ENCODE results near the gene CES2. TPM values are rescaled to one million over a fixed set of nuclear protein-coding genes. Genes with fewer than 3 reads are reported as not detected.

The CES2 gene
- total RNA-seq, 1 donor = 42.3 TPM

- no peak for DNase-seq (ENCODE audit: insufficient read length, low spot score, missing footprints)
- no peak for TF ChIP-seq CTCF (IDR thresholded peaks at IDR 0.05; ENCODE audit: extremely low read depth, low read depth, low read length)
- H3K79me2 ChIP-seq (ENCODE audit: insufficient read depth, low read length) = peaks cover 11% of the 10 kb centered on the region
- H4K20me1 ChIP-seq (ENCODE audit: insufficient read depth, low read length) = peaks cover 11% of the 10 kb centered on the region
- H3K4me1 ChIP-seq (ENCODE audit: insufficient read depth, low read length) = peaks cover 7% of the 10 kb centered on the region
- no peak overlapping the region for H3K4me3 ChIP-seq (ENCODE audit: insufficient read depth, low read length)
- H2AFZ ChIP-seq (ENCODE audit: low read length) = no peak overlapping the region
- H3K4me2 ChIP-seq (ENCODE audit: insufficient read depth, low read length) = no peak overlapping the region
- peaks cover 22% of the 10 kb centered on the region for H3K36me3 ChIP-seq (ENCODE audit: insufficient read depth, low read length)
- H3K9me3 ChIP-seq (ENCODE audit: low read depth, low read length) = no peaks in the 10 kb centered on the region
- no peaks in the 10 kb centered on the region for H3K27me3 ChIP-seq (ENCODE audit: insufficient read depth, low read length)
- no peak overlapping the region for H3K27ac ChIP-seq (ENCODE audit: low read depth, low read length)
Observed at GRCh38 chr16:66888647-66889615, 46.4 kb upstream of the CES2 start.

GRCh38 chr16:66889622-66890021 is 45.7 kb upstream of the CES2 start:
- H3K27me3 ChIP-seq (ENCODE audit: insufficient read depth, low read length) = no peaks in the 10 kb centered on the region
- TF ChIP-seq CTCF (IDR thresholded peaks at IDR 0.05; ENCODE audit: extremely low read depth, low read depth, low read length) = no peak
- peaks cover 10% of the 10 kb centered on the region for H4K20me1 ChIP-seq (ENCODE audit: insufficient read depth, low read length)
- peaks cover 16% of the 10 kb centered on the region for H3K36me3 ChIP-seq (ENCODE audit: insufficient read depth, low read length)
- no peak overlapping the region for H3K4me3 ChIP-seq (ENCODE audit: insufficient read depth, low read length)
- H3K79me2 ChIP-seq (ENCODE audit: insufficient read depth, low read length) = peaks cover 8% of the 10 kb centered on the region
- no peak overlapping the region for H3K27ac ChIP-seq (ENCODE audit: low read depth, low read length)
- no peak for DNase-seq (ENCODE audit: insufficient read length, low spot score, missing footprints)
- H2AFZ ChIP-seq (ENCODE audit: low read length) = no peak overlapping the region
- no peaks in the 10 kb centered on the region for H3K9me3 ChIP-seq (ENCODE audit: low read depth, low read length)
- peaks cover 7% of the 10 kb centered on the region for H3K4me1 ChIP-seq (ENCODE audit: insufficient read depth, low read length)
- H3K4me2 ChIP-seq (ENCODE audit: insufficient read depth, low read length) = no peak overlapping the region

- H3K4me3 ChIP-seq (ENCODE audit: insufficient read depth, low read length) = no peak overlapping the region
- no peaks in the 10 kb centered on the region for H3K9me3 ChIP-seq (ENCODE audit: low read depth, low read length)
- no peak overlapping the region for H2AFZ ChIP-seq (ENCODE audit: low read length)
- no peaks in the 10 kb centered on the region for H3K79me2 ChIP-seq (ENCODE audit: insufficient read depth, low read length)
- H4K20me1 ChIP-seq (ENCODE audit: insufficient read depth, low read length) = peaks cover 4% of the 10 kb centered on the region
- peaks cover 7% of the 10 kb centered on the region for H3K4me1 ChIP-seq (ENCODE audit: insufficient read depth, low read length)
- no peak for TF ChIP-seq CTCF (IDR thresholded peaks at IDR 0.05; ENCODE audit: extremely low read depth, low read depth, low read length)
- H3K4me2 ChIP-seq (ENCODE audit: insufficient read depth, low read length) = no peak overlapping the region
- no peak for DNase-seq (ENCODE audit: insufficient read length, low spot score, missing footprints)
- H3K27ac ChIP-seq (ENCODE audit: low read depth, low read length) = no peak overlapping the region
- H3K27me3 ChIP-seq (ENCODE audit: insufficient read depth, low read length) = no peaks in the 10 kb centered on the region
- peaks cover 5% of the 10 kb centered on the region for H3K36me3 ChIP-seq (ENCODE audit: insufficient read depth, low read length)
Observed at GRCh38 chr16:66890799-66891198, 44.5 kb upstream of the CES2 start.

- Histone ChIP-seq H3K27me3 (ENCODE audit: insufficient read depth, low read length) (no peaks in the 10 kb centered on the region), H3K4me1 (ENCODE audit: insufficient read depth, low read length) (peaks cover 6% of the 10 kb centered on the region), H3K9me3 (ENCODE audit: low read depth, low read length) (no peaks in the 10 kb centered on the region), H3K36me3 (ENCODE audit: insufficient read depth, low read length) (peaks cover 4% of the 10 kb centered on the region), H3K79me2 (ENCODE audit: insufficient read depth, low read length) (no peaks in the 10 kb centered on the region), H3K4me2 (ENCODE audit: insufficient read depth, low read length) (no peak overlapping the region), H3K4me3 (ENCODE audit: insufficient read depth, low read length) (no peak overlapping the region), H4K20me1 (ENCODE audit: insufficient read depth, low read length) (peaks cover 4% of the 10 kb centered on the region), H2AFZ (ENCODE audit: low read length) (no peak overlapping the region), H3K27ac (ENCODE audit: low read depth, low read length) (no peak overlapping the region)
- no peak for DNase-seq (ENCODE audit: insufficient read length, low spot score, missing footprints)
- TF ChIP-seq CTCF (IDR thresholded peaks at IDR 0.05; ENCODE audit: extremely low read depth, low read depth, low read length) = no peak
Observed at GRCh38 chr16:66891360-66891759, 44.0 kb upstream of the CES2 start.

Data from osteoblast (primary cell).